ENCODE measurements around the gene P2RX4. TPM values are rescaled to one million over a fixed set of nuclear protein-coding genes. Genes with fewer than 3 reads are reported as not detected.
"Not testable (repeated sequence)": the region's sequence is repeated elsewhere in the genome, so short reads cannot be mapped to it uniquely, and the experiment has no call there.

Gene P2RX4
- polyA plus RNA-seq, 1 donor from 2014 or later, result 27.5 TPM

GRCh38 chr12:121203482-121203881, 6.4 kb upstream of the P2RX4 start:
- Mint-ChIP-seq H3K4me3 (no peak overlapping the region), H3K9me3 (peaks cover 0 to 2% (median 0%) of the 10 kb centered on the region in 3 donors), H3K36me3 (no peaks in the 10 kb centered on the region), H3K27me3 (no peaks in the 10 kb centered on the region), H3K27ac (peak overlapping the region in 1 of 3 donors; percentile 9), H3K4me1 (peaks cover 3 to 6% (median 4%) of the 10 kb centered on the region in 3 donors)

DNA sequence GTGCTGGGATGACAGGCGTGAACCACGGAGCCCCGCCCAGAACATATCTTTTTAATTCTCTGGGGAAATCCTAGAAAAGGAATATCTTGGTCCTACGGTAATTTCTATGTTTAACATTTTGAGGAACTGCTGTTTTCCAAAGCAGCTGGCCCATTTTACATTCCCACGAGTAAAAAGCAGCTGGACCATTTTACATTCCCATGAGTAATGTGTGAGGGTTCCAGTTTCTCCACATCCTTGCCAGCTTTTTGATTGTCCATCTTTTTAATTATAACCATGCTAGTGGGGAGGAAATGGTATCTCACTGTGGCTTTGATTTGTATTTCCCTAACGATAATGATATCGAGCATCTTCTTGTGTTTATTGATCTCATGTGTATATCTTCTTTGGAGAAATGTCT, 4.4 kb upstream of the P2RX4 start:
- Mint-ChIP-seq H3K4me1 (peaks cover 4 to 6% (median 6%) of the 10 kb centered on the region in 3 donors), H3K27me3 (no peaks in the 10 kb centered on the region), H3K4me3 (no peak overlapping the region), H3K27ac (no peak overlapping the region), H3K9me3 (peaks cover 0 to 2% (median 0%) of the 10 kb centered on the region in 3 donors), H3K36me3 (no peaks in the 10 kb centered on the region)

- not testable (repeated sequence) for H3K27me3 Mint-ChIP-seq, H3K36me3 Mint-ChIP-seq, H3K9me3 Mint-ChIP-seq
- Mint-ChIP-seq H3K27ac (peak overlapping the region in 2 of 3 donors; percentile 76 to 78), H3K4me3 (peak overlapping the region; percentile 12 to 93 (median 53)), H3K4me1 (peaks cover 8 to 14% (median 10%) of the 10 kb centered on the region in 3 donors)
Observed at GRCh38 chr12:121208571-121208970, 1.4 kb upstream of the P2RX4 start.

- Mint-ChIP-seq H3K27me3 (no peaks in the 10 kb centered on the region), H3K36me3 (peaks cover 2% of the 10 kb centered on the region), H3K4me3 (peak overlapping the region; percentile 77 to 93 (median 88)), H3K4me1 (peaks cover 10 to 16% (median 11%) of the 10 kb centered on the region in 3 donors), H3K9me3 (peaks cover 0 to 2% (median 0%) of the 10 kb centered on the region in 3 donors), H3K27ac (peak overlapping the region in 2 of 3 donors; percentile 78 to 86)
Observed at GRCh38 chr12:121209221-121209620, 708 bp upstream of the P2RX4 start.

GRCh38 chr12:121212875-121213274, 2.9 kb downstream of the P2RX4 start:
- H3K9me3 Mint-ChIP-seq, result no peaks in the 10 kb centered on the region
- no peak overlapping the region for H3K27ac Mint-ChIP-seq
- no peaks in the 10 kb centered on the region for H3K27me3 Mint-ChIP-seq
- peaks cover 11 to 18% (median 14%) of the 10 kb centered on the region in 3 donors for H3K4me1 Mint-ChIP-seq
- peak overlapping the region in 1 of 4 donors; percentile 93 for H3K4me3 Mint-ChIP-seq
- H3K36me3 Mint-ChIP-seq, result peaks cover 2% of the 10 kb centered on the region

GRCh38 chr12:121214166-121214777, 4.3 kb downstream of the P2RX4 start:
- Mint-ChIP-seq H3K9me3 (no peaks in the 10 kb centered on the region), H3K4me3 (peak overlapping the region in 3 of 4 donors; percentile 4 to 84 (median 39)), H3K4me1 (peaks cover 11 to 17% (median 14%) of the 10 kb centered on the region in 3 donors), H3K27me3 (no peaks in the 10 kb centered on the region), H3K27ac (peak overlapping the region; percentile 7 to 90 (median 26)), H3K36me3 (peaks cover 4% of the 10 kb centered on the region)

GRCh38 chr12:121214855-121215745, 5.2 kb downstream of the P2RX4 start:
- Mint-ChIP-seq H3K27me3 (no peaks in the 10 kb centered on the region), H3K4me1 (peaks cover 8 to 19% (median 14%) of the 10 kb centered on the region in 3 donors), H3K27ac (peak overlapping the region in 1 of 3 donors; percentile 7), H3K4me3 (peak overlapping the region in 2 of 4 donors; percentile 4 to 84), H3K9me3 (no peaks in the 10 kb centered on the region), H3K36me3 (peaks cover 4% of the 10 kb centered on the region)

DNA sequence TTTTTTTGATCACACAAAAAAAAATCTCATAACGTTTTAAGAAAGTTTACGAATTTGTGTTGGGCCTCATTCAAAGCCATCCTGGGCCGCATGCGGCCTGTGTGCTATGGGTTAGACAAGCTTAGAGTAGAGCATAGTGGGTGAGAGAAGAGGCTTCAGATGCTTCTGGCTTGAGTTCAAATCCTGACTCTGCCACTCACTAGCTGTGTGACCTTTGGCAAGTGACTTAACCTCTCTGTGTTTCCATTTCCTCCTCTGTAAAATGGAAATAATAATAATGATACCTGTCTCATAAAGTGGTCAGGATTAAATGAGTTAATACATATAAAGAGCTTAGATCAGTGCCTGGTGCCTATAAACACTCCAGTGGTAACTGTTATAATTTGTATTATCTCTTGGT, 6.2 kb downstream of the P2RX4 start:
- H3K4me3 Mint-ChIP-seq, result no peak overlapping the region
- no peak overlapping the region for H3K27ac Mint-ChIP-seq
- peaks cover 4% of the 10 kb centered on the region for H3K36me3 Mint-ChIP-seq
- H3K4me1 Mint-ChIP-seq, result peaks cover 4 to 14% (median 9%) of the 10 kb centered on the region in 3 donors
- H3K27me3 Mint-ChIP-seq, result no peaks in the 10 kb centered on the region
- H3K9me3 Mint-ChIP-seq, result no peaks in the 10 kb centered on the region

- no peak overlapping the region for H3K27ac Mint-ChIP-seq
- no peak overlapping the region for H3K4me3 Mint-ChIP-seq
- peaks cover 4% of the 10 kb centered on the region for H3K36me3 Mint-ChIP-seq
- no peaks in the 10 kb centered on the region for H3K9me3 Mint-ChIP-seq
- H3K4me1 Mint-ChIP-seq, result peaks cover 4 to 10% (median 6%) of the 10 kb centered on the region in 3 donors
- no peaks in the 10 kb centered on the region for H3K27me3 Mint-ChIP-seq
Observed at GRCh38 chr12:121217063-121217462, 7.1 kb downstream of the P2RX4 start.

DNA sequence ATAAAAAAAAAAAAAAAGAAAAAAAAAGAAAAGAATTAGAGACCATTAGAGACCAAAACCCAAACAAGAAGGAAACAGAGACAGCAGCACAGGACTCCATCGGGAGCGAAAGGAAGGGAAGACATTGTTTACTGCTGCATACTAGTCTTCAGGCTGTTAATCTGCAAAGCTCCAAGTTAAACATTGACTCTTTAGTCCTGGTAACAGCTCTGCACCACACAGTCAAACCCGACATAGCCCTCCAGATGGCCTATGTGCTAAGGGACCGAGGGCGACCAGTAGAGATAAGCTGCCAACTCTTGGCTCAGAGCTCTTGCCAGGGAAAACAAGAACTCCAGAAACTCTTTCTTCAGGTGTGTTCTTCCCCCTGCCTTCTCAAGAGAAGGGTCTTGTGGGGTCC, 7.8 kb downstream of the P2RX4 start:
- Mint-ChIP-seq H3K27ac (peak overlapping the region in 2 of 3 donors; percentile 35 to 46), H3K4me1 (peaks cover 6 to 10% (median 8%) of the 10 kb centered on the region in 3 donors), H3K27me3 (no peaks in the 10 kb centered on the region), H3K4me3 (no peak overlapping the region), H3K36me3 (peaks cover 8% of the 10 kb centered on the region), H3K9me3 (no peaks in the 10 kb centered on the region)

GRCh38 chr12:121218588-121219352, 8.8 kb downstream of the P2RX4 start:
- Mint-ChIP-seq H3K27ac (peak overlapping the region in 1 of 3 donors; percentile 35), H3K27me3 (no peaks in the 10 kb centered on the region), H3K4me1 (peaks cover 11 to 19% (median 17%) of the 10 kb centered on the region in 3 donors), H3K9me3 (no peaks in the 10 kb centered on the region), H3K4me3 (no peak overlapping the region), H3K36me3 (peaks cover 6% of the 10 kb centered on the region)

GRCh38 chr12:121219353-121219986, 9.5 kb downstream of the P2RX4 start:
- H3K4me1 Mint-ChIP-seq, result peaks cover 11 to 20% (median 13%) of the 10 kb centered on the region in 3 donors
- no peaks in the 10 kb centered on the region for H3K9me3 Mint-ChIP-seq
- peak overlapping the region in 1 of 3 donors; percentile 28 for H3K27ac Mint-ChIP-seq
- H3K36me3 Mint-ChIP-seq, result peaks cover 6% of the 10 kb centered on the region
- no peak overlapping the region for H3K4me3 Mint-ChIP-seq
- H3K27me3 Mint-ChIP-seq, result no peaks in the 10 kb centered on the region

GRCh38 chr12:121222847-121223246, 12.9 kb downstream of the P2RX4 start:
- peaks cover 6% of the 10 kb centered on the region for H3K36me3 Mint-ChIP-seq

More at GRCh38 chr12:121222847-121223246, 12.9 kb downstream of the P2RX4 start:
- no peaks in the 10 kb centered on the region for H3K9me3 Mint-ChIP-seq
- no peaks in the 10 kb centered on the region for H3K27me3 Mint-ChIP-seq
- H3K4me1 Mint-ChIP-seq, result peaks cover 19 to 31% (median 22%) of the 10 kb centered on the region in 3 donors
- peak overlapping the region; percentile 25 to 88 (median 46) for H3K4me3 Mint-ChIP-seq
- H3K27ac Mint-ChIP-seq, result peak overlapping the region; percentile 88 to 91 (median 90)

Data from IgD-negative memory B cell (primary cell).